HG03469 (cell line): ENCODE measurements around the gene RABGAP1L.
A peak's percentile ranks its signal among the peaks of the same experiment; 100 is the strongest.
"Not testable (repeated sequence)": the region's sequence is repeated elsewhere in the genome, so short reads cannot be mapped to it uniquely, and the experiment has no call there.

Source experiments
- ATAC-seq: cut with Tn5 transposase; IDR thresholded peaks from one replicate; pipeline ENCODE4 v1.9.1; 2021; ENCODE audit warnings: mild to moderate bottlenecking, moderate library complexity, moderate number of reproducible peaks; ENCODE audit not compliant: unreplicated experiment

RABGAP1L gene

DNA sequence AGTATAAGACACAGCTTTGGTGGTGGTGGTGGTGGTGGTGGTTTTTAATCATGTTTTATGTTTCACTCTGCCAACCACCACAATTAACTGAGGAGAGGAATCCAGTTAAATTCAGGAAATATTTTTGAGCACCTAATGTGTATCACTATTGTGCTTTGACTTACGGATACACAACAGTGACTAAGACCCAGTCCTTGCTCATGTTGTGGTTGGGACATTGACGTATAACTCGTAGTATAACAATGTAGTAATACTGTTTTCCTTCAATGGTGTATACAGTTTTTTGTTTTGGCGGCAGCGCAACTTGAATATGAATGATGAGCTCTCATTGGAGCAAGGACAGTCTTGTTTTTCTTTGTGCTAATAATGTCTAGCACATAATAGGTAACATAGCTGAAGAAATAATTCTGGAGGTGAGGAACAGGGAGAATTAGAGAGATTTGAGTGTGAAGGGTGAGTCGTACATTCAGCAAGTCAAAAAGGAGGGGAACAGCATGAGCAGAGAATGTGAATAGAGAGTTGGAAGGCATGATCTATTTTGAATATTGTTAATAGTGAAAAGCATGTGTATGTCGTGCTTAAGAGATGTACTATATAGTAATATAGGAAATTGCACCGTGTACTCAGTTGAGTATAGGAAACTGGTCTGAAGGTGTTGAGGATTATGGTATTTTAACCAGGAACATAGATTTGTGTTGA, 845.9 kb downstream of the RABGAP1L start:
- no peak for ATAC-seq

DNA sequence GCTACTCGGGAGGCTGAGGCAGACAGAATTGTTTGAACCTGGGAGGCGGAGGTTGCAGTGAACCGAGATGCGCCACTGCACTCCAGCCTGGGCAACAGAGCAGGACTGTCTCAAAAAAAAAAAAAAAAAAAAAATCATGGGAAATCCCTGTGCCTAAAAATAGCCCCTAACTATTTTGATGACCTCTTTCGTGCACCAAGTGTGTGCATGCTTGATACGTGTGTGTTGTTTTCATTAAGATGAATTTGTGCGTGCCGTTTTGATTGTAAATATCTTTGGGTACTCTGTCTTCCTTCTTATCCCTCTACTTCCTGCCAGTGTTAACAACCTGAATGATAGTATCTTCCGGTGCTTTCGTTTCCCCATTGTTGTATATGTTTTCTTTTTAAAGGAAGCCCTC, 850.2 kb downstream of the RABGAP1L start:
- no peak for ATAC-seq

DNA sequence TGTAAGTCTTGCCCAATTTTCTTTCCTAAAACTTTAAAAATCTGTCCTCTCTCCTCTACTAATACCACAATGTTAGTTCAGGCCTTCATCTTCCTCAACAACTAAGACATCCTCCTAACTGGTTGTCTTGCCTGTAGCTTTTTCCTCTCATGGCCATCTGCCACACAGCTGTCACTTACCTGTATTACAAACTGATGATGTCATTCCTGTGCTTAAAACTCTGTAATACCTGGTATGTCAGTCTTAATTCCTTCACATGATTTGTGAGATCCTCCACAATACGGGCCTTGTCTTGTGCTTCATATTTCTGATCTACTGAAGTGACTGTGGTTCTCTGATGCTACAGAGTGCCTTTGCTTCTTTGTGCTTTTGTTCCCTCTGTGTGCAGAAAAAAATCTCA, 854.1 kb downstream of the RABGAP1L start:
- ATAC-seq, result no peak

DNA sequence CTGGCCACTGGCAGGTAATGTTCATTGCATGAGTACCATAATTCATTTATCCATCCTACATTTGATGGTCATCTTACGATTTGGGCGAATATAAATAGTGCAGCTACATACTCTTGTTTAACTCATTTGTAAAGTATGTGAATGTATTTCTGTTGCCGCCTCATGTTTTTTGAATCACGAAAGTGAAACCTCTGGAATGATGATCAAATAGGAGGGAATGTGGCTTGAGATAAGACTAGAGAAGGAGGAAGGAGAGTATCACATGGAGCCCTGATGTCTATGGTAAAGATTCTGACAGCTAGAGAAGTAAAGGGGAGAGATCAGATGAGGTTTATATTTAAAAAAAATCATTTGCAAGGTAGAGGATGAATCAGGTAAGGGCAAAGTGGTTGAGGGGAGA, 855.9 kb downstream of the RABGAP1L start:
- no peak for ATAC-seq

DNA sequence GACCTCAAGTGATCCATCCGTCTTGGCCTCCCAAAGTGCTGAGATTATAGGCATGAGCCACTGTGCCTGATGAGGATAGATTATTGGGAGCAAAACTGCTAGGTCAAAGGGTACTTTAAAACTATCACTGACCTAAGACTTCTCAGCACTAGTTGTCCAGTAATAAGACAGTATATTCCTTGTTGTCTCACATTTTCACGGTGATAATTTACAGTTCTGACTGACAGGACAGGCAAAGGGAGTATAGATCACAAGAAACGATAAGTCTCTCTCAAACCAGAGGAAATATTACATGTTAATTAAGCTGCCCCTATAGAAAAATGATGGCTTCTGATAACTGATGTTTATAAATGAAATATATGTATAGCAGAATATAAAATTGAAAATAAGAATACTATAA, 860.2 kb downstream of the RABGAP1L start:
- no peak for ATAC-seq

DNA sequence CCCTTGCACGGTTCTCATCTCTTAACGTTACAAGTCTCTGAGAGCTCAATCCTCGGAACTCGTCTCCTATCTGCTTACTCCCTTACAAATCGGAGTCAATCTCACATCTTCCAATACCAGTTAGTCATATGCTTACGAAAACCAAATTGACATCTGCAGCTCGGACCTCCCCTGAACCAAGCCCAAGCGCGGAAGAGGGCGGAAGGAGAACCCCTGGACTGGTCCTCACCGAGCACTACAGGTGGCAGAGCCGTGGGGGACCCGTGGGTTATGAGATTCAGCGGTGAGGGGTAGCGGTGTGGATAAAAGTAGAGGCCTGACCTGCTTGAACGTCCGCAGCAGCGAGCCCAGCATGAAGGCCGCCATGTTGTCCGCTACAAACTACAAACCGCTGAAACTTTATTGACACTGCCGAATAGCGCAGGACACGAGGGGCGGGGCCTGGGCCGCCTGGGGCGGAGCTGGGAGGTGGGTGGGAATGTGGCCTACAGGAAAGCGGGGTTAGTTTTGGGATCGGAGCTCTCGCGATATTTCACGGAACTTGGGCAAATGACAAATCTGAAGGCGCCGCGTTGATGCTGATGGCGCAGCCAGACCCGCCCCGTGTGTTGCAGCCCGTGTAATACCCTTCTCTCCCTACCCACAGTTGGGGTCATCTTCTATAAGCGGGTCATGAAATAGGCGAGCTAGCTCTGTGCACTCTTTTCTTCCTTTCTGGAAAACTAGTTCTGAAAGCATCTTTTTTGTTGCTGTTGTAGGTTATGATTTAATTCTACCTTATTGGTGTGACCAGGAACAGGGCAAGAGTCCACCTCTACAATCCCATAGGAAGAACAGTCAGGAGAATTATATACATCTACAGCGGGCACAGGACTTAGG, 864.0 kb downstream of the RABGAP1L start, which contains the start of gene MRPS14:
TSS of gene MRPS14 (minus strand) at position 383 of the 879 bp plus-strand sequence. CDS start at position 366, 17 bp downstream.
- peak; percentile 76 for ATAC-seq

DNA sequence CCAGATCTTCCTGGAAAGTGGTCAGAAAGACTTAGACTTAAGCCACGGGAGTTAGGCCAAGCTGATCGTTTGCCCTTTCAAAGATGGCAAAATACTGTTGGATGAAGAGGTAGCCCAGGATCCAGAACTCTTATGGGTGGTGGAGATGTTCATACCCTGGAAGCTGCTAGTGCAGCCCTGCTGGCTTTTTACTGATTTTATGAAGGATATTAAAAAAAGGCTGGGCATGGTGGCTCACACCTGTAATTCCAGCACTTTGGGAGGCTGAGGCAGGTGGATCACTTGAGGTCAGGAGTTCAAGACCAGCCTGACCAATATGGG, 864.6 kb downstream of the RABGAP1L start:
- not testable (repeated sequence) for ATAC-seq

DNA sequence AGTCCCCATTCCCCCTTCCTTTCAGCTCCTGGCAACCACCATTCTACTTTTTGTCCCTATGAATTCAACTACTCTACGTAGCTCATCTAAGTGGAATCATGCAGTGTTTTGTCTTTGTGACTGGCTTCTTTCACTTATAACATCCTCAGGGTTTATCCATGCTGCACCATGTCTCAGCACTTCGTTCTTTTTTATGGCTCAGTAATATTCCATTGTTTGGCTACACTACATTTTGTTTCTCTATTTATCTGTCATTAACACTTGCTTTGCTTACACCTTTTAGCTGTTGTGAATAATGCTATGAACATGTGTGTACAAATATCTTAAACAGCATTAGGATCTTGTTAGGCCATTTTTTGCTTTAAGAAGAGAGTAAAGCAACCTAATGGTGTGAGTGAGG, 865.5 kb downstream of the RABGAP1L start:
- no peak for ATAC-seq

DNA sequence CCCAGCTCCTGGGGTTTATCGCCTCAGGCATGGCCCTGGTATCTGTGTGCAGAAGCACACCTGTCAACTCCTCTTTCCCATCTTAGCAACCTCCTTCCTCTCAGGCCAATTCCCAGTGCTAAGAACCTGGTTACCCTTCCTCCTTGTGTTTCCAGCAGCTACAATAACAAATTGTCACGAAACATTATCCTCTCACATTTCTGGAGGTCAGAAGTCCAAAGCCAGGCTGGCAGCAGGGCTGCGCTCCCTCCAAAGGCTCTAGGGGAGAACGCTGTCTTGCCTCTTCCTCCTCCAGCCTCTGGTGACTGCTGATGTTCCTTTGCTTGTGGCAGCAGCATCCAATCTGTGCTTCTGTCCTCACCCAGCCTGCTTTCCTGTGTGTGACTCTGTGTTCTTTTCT, 874.6 kb downstream of the RABGAP1L start:
- ATAC-seq, result no peak

DNA sequence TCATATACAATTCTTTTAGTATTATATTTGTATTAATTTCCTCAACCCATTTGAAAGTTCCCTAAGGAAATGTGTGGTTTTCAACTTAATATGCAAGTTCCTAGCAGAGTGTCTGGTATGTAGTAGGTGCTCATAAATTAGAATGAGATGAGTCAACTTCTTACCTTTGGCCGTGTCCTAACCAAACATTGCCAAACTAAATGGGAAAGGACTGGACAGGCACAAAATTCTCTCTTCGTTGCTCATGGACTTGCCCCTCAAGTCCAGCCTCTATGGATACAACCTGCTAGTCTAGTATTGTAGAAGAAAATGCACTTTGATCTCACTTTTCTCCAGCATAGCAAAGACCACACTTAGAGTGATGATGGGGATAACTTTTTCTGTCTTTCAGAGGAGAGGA, 875.5 kb downstream of the RABGAP1L start:
- no peak for ATAC-seq

DNA sequence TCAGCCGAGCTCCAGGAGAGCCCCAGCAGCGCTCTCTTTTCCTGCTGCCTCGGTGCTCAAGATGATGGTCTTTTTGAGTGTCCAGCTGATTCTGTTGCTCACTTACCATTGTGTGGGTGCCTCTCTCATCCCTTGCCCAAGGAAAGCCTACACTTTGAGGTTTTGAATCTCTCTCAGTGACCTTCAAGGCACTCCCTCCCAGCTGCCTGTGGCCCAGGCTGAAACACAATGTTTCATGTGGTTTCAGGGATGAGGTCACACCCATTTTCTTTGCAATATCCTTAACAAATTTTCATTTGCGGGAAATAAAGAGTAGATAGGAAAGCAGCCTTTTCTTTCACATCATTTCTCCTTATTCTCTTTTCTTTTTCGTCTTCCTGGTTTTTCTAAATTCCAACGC, 876.5 kb downstream of the RABGAP1L start:
- ATAC-seq, result no peak

DNA sequence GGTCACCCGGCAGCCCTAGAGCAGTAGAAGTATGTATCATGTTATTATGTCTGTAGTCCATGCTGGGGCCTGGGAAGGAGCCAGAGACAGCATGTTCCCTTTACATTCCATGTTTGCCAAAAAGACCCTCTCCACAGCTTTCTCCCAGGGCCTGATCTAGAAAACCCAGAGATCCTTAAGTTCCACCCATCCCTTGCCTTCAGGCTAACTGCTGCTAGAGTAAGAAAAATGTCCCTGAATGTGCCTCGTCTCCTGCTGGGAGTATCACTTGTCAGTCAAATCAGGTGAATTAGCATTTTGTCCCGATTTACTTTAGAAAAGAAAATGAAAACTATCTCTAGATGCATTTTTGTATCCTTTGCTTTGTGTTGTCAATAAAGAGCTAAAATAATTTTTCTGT, 877.2 kb downstream of the RABGAP1L start:
- no peak for ATAC-seq

DNA sequence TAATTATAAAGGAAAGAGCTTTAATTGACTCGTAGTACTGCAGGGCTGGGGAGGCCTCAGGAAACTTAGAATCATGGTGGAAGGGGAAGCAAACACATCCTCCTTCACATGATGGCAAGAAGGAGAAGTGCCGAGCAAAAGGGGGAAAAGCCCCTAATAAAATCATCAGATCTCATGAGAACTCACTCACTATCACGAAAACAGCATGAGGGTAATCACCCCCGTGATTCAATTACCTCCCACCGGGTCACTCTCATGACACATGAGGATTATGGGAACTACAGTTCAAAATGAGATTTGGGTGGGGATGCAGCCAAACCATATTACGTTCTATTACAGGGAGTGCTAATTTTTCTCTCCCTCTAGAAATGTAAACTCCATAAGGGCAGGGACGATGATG, 878.1 kb downstream of the RABGAP1L start:
- no peak for ATAC-seq

DNA sequence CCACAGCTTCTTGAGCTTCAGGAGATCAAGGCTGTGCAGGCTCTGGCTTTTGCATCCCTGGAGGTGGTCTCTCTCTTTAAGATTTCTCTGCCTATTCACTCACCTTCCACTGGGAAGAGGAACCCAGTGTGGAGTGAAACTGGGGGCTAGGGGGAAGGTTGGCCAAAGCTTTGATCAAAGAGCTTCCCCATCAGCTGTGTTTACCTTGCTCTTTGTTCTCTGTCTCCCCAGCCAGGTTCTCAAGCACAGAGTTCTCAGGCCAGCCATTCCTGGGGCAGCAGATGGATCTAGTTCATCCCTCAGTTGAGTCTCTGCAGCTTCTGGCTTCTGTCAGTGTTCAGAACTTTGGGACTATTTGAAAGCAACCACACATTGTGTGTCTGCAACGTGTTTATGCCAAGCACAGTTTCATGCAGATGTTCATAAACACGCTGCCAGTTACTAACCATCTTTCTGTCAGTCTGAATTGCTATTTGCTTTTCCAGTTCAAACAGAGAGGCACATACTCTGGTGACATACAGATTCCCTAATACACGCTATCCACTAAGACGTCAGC, 881.1 kb downstream of the RABGAP1L start:
- ATAC-seq, result no peak

DNA sequence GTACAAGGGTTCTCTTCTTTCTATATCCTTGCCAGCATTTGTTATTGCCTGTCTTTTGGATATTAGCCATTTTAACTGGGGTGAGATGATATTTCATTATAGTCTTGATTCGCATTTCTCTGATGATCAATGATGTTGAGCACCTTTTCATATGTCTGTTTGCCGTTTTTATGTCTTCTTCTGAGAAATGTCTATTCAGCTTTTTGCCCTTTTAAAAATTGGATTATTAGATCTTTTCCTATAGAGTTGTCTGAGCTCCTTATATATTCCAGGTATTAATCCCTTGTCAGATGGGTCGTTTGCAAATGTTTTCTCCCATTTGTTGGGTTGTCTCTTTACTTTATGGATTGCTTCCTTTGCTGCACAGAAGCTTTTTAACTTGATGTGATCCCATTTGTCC, 883.3 kb downstream of the RABGAP1L start:
- no peak for ATAC-seq

DNA sequence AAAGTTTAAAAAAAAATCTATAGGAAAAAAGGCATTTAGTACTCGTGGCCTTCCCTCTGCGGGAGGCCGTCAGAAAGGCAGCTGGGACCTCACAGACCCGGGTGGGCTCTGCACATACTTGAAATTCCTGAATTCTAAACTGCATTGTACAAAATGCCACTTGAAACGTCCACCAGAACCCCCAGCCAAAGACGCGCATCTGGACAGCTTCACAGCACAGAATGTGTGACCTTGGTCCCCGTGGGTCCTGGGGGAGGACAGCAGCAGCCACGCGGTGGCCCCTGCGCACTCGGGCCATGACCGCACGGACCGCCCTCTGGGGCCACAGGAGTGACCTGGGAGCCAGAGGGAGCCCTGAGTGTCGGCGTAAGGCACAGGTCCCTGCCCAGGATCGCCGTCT, 884.5 kb downstream of the RABGAP1L start:
- no peak for ATAC-seq

DNA sequence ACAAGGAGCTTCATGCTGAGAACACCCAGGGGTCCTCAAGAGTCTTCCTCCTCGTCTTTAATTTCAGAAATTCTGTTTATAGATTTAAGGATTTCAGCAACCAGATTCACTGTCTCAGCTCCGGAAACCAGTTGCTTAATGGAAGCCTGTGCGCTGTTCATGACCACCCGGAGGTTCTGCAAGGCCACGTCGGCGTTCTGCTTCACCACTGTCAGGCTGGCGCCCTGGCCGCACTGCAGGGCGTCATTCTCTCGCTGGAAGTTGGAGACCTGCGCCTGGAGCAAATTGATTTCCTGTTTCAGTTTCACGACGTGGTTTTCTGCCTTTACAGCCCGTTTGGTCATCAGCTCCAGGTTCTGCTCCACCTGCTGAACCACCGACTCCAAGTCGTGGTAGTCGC, 885.3 kb downstream of the RABGAP1L start:
- ATAC-seq, result not testable (repeated sequence)
